CD4-positive, alpha-beta T cell treated with Interleukin-4 for 1 hour (primary cell): ENCODE data around the gene ZNF282.
"Not testable (repeated sequence)": the region's sequence is repeated elsewhere in the genome, so short reads cannot be mapped to it uniquely, and the experiment has no call there.

Source experiments
- DNase-seq, 2 donors: peaks; one replicate each; pipeline ENCODE4 v3.0.0-alpha.2; 2020 to 2022

ZNF282 gene

GRCh38 chr7:149225656-149226055 lies 30.3 kb downstream of the ZNF282 start:
- no peak for DNase-seq

- DNase-seq = not testable (repeated sequence)
Measured at GRCh38 chr7:149226366-149226765, 31.0 kb downstream of the ZNF282 start.

GRCh38 chr7:149226840-149227494 lies 31.6 kb downstream of the ZNF282 start:
- no peak for DNase-seq

- DNase-seq = no peak
Measured at GRCh38 chr7:149228831-149229471, 33.6 kb downstream of the ZNF282 start.

- DNase-seq = no peak
Measured at GRCh38 chr7:149229526-149229925, 34.2 kb downstream of the ZNF282 start.

GRCh38 chr7:149232362-149232761 lies 37.0 kb downstream of the ZNF282 start:
- no peak for DNase-seq

GRCh38 chr7:149233655-149234204 lies 38.4 kb downstream of the ZNF282 start:
- DNase-seq = not testable (repeated sequence)

- no peak for DNase-seq
Measured at GRCh38 chr7:149237502-149237901, 42.2 kb downstream of the ZNF282 start.

- no peak for DNase-seq
Measured at GRCh38 chr7:149238051-149238450, 42.7 kb downstream of the ZNF282 start.

- peak; percentile 87 to 89 for DNase-seq
Measured at GRCh38 chr7:149239345-149240143, 44.2 kb downstream of the ZNF282 start, which contains the start of gene ZNF212. ZNF212 (plus strand) TSS chr7:149239651; CDS start chr7:149239779, 128 bp downstream.

GRCh38 chr7:149240637-149241036 lies 45.3 kb downstream of the ZNF282 start:
- DNase-seq = no peak

- DNase-seq = no peak
Measured at GRCh38 chr7:149241696-149242095, 46.4 kb downstream of the ZNF282 start.

- DNase-seq = no peak
Measured at GRCh38 chr7:149245244-149245643, 49.9 kb downstream of the ZNF282 start.

- no peak for DNase-seq
Measured at GRCh38 chr7:149245744-149246143, 50.4 kb downstream of the ZNF282 start.

- DNase-seq = no peak
Measured at GRCh38 chr7:149248777-149249176, 53.4 kb downstream of the ZNF282 start.

GRCh38 chr7:149250151-149250550 lies 54.8 kb downstream of the ZNF282 start:
- not testable (repeated sequence) for DNase-seq

- DNase-seq = not testable (repeated sequence)
Measured at GRCh38 chr7:149251518-149251917, 56.2 kb downstream of the ZNF282 start.

GRCh38 chr7:149252378-149252777 lies 57.0 kb downstream of the ZNF282 start:
- DNase-seq = no peak

- no peak for DNase-seq
Measured at GRCh38 chr7:149253665-149254064, 58.3 kb downstream of the ZNF282 start.

- DNase-seq = no peak
Measured at GRCh38 chr7:149254181-149254858, 59.0 kb downstream of the ZNF282 start.

GRCh38 chr7:149255174-149255573 lies 59.8 kb downstream of the ZNF282 start:
- no peak for DNase-seq

GRCh38 chr7:149256568-149256967 lies 61.2 kb downstream of the ZNF282 start:
- no peak for DNase-seq

- no peak for DNase-seq
Measured at GRCh38 chr7:149257146-149257545, 61.8 kb downstream of the ZNF282 start.
